Measurements from ENCODE around the gene KIRREL1. TPM values are rescaled to one million over a fixed set of nuclear protein-coding genes. Genes with fewer than 3 reads are reported as not detected.
A peak's percentile ranks its signal among the peaks of the same experiment; 100 is the strongest.

KIRREL1 gene
- total and polyA plus RNA-seq, 10 donors, result 1.4 to 50.9 (median 20.3) TPM

GRCh38 chr1:158003406-158003800 is 10.0 kb downstream of the KIRREL1 start:
- Histone ChIP-seq H3K9me3 (no peaks in the 10 kb centered on the region), H3K4me1 (peaks cover 0 to 67% (median 14%) of the 10 kb centered on the region in 6 donors), H3K27ac (peak overlapping the region in 6 of 8 donors; percentile 1 to 63 (median 46)), H3K27me3 (replicated peaks in 1 of 7) (peaks cover 0 to 12% (median 0%) of the 10 kb centered on the region in 7 donors), H3K4me3 (no peak overlapping the region), H3K36me3 (no peaks in the 10 kb centered on the region)
- TF ChIP-seq POLR2AphosphoS5 (IDR thresholded peaks at IDR 0.05) (peak in 2 of 3 donors; percentile 26 to 46), CTCF (IDR thresholded peaks at IDR 0.05 in 8 of 11, conservative IDR thresholded peaks at IDR 0.05 in 3 of 11) (no peak), POLR2A (IDR thresholded peaks at IDR 0.05) (no peak)
- intact Hi-C loops (cut with DNase I; ENCODE audit: low total_unique reads), result no loop called here
- DNase-seq, result no peak
- WGBS, 5 donors, result 34 to 57% (median 41%) methylated on average over 5 of the region's 5 CpGs

GRCh38 chr1:158005224-158005623 is 11.8 kb downstream of the KIRREL1 start:
- peaks cover 0 to 72% (median 9%) of the 10 kb centered on the region in 6 donors for H3K4me1 ChIP-seq
- H3K36me3 ChIP-seq, result no peaks in the 10 kb centered on the region
- 66 to 73% (median 72%) methylated on average over 2 of the region's 2 CpGs for WGBS, 5 donors
- DNase-seq, result no peak
- no peak overlapping the region for H3K4me3 ChIP-seq
- intact Hi-C loops (cut with DNase I; ENCODE audit: low total_unique reads), result no loop called here
- no peak overlapping the region for H3K27ac ChIP-seq
- no peaks in the 10 kb centered on the region for H3K9me3 ChIP-seq
- TF ChIP-seq POLR2AphosphoS5 (IDR thresholded peaks at IDR 0.05), result no peak
- no peak for TF ChIP-seq CTCF (IDR thresholded peaks at IDR 0.05 in 8 of 11, conservative IDR thresholded peaks at IDR 0.05 in 3 of 11)
- TF ChIP-seq POLR2A (IDR thresholded peaks at IDR 0.05), result no peak
- peaks cover 0 to 12% (median 0%) of the 10 kb centered on the region in 7 donors for H3K27me3 ChIP-seq (replicated peaks in 1 of 7)

GRCh38 chr1:158007180-158007579 is 13.7 kb downstream of the KIRREL1 start:
- WGBS, 5 donors, result 67 to 92% (median 84%) methylated on average over 7 of the region's 7 CpGs
- H3K4me1 ChIP-seq, result peaks cover 0 to 74% (median 8%) of the 10 kb centered on the region in 6 donors
- H3K4me3 ChIP-seq, result no peak overlapping the region

GRCh38 chr1:158007667-158008386 is 14.4 kb downstream of the KIRREL1 start:
- Histone ChIP-seq H3K27me3 (replicated peaks in 1 of 7) (peaks cover 0 to 12% (median 0%) of the 10 kb centered on the region in 7 donors), H3K27ac (peak overlapping the region in 7 of 8 donors; percentile 30 to 76 (median 63)), H3K4me1 (peaks cover 0 to 76% (median 9%) of the 10 kb centered on the region in 6 donors), H3K9me3 (no peaks in the 10 kb centered on the region), H3K36me3 (no peaks in the 10 kb centered on the region), H3K4me3 (no peak overlapping the region)
- DNase-seq, result no peak
- intact Hi-C loops (cut with DNase I; ENCODE audit: low total_unique reads), result no loop called here
- WGBS, 5 donors, result 60 to 79% (median 75%) methylated on average over 12 to 15 of the region's 15 CpGs
- TF ChIP-seq POLR2AphosphoS5 (IDR thresholded peaks at IDR 0.05), result no peak
- TF ChIP-seq CTCF (IDR thresholded peaks at IDR 0.05 in 8 of 11, conservative IDR thresholded peaks at IDR 0.05 in 3 of 11), result no peak
- no peak for TF ChIP-seq POLR2A (IDR thresholded peaks at IDR 0.05)

More at GRCh38 chr1:158007180-158007579, 13.7 kb downstream of the KIRREL1 start:
- Histone ChIP-seq H3K27me3 (replicated peaks in 1 of 7) (peaks cover 0 to 12% (median 0%) of the 10 kb centered on the region in 7 donors), H3K9me3 (no peaks in the 10 kb centered on the region), H3K36me3 (no peaks in the 10 kb centered on the region), H3K27ac (peak overlapping the region in 6 of 8 donors; percentile 27 to 76 (median 67))
- DNase-seq, result no peak
- intact Hi-C loops (cut with DNase I; ENCODE audit: low total_unique reads), result no loop called here
- TF ChIP-seq POLR2A (IDR thresholded peaks at IDR 0.05) (no peak), POLR2AphosphoS5 (IDR thresholded peaks at IDR 0.05) (no peak)

Data from spleen (tissue), 11 donors.